Measurements from ENCODE around the gene BEST1. TPM values are rescaled to one million over a fixed set of nuclear protein-coding genes. Genes with fewer than 3 reads are reported as not detected.

Gene BEST1
- total RNA-seq, 1 experiment from 2014 or later, result 0.81 TPM

DNA sequence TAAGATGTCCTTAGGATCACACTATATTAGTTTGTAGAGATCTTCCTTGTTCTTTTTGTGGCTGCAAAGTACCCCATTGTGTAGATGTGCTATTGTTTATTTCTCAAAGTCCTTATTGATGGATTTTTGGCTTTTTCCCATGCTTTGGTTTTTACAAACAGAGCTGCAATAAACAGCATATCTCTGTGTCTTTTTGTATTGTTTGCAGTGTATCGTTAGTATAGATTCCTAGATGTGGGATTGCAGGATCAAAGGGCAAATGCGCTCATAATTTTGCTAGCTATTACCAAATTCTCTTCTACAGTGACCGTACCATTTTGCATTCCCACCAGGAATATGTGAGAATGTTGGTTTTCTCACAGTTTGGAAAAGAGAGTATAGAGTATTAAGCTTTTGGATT lies 44.8 kb downstream of the BEST1 start:
- H3K4me1 ChIP-seq (replicated peaks; ENCODE audit: insufficient read depth), result no peaks in the 10 kb centered on the region
- H3K9me3 ChIP-seq (ENCODE audit: insufficient read depth, low read depth), result peaks cover 16% of the 10 kb centered on the region
- H3F3A ChIP-seq (ENCODE audit: insufficient read depth, low read depth), result peaks cover 13% of the 10 kb centered on the region
- no peaks in the 10 kb centered on the region for H3K27me3 ChIP-seq (ENCODE audit: insufficient read depth, low read depth)
- H3K79me2 ChIP-seq (ENCODE audit: low read depth), result no peaks in the 10 kb centered on the region
- H3K9me2 ChIP-seq (ENCODE audit: insufficient read depth), result no peaks in the 10 kb centered on the region
- H3K27ac ChIP-seq, result no peak overlapping the region
- no peaks in the 10 kb centered on the region for H4K20me1 ChIP-seq (ENCODE audit: insufficient read depth)
- CTCF ChIA-PET, result no interaction called here
- no peak for DNase-seq
- TF ChIP-seq, protein P1, sequence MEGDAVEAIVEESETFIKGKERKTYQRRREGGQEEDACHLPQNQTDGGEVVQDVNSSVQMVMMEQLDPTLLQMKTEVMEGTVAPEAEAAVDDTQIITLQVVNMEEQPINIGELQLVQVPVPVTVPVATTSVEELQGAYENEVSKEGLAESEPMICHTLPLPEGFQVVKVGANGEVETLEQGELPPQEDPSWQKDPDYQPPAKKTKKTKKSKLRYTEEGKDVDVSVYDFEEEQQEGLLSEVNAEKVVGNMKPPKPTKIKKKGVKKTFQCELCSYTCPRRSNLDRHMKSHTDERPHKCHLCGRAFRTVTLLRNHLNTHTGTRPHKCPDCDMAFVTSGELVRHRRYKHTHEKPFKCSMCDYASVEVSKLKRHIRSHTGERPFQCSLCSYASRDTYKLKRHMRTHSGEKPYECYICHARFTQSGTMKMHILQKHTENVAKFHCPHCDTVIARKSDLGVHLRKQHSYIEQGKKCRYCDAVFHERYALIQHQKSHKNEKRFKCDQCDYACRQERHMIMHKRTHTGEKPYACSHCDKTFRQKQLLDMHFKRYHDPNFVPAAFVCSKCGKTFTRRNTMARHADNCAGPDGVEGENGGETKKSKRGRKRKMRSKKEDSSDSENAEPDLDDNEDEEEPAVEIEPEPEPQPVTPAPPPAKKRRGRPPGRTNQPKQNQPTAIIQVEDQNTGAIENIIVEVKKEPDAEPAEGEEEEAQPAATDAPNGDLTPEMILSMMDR (conservative IDR thresholded peaks at IDR 0.05), result no peak
- no peak for TF ChIP-seq EZH2 (IDR thresholded peaks at IDR 0.05; ENCODE audit: low read depth)
- POLR2A ChIA-PET (ENCODE audit: unreplicated experiment), result no interaction called here
- H2AFZ ChIP-seq, result no peak overlapping the region
- BruUV-seq (replicated peaks), result no TSS peak
- intact Hi-C loops (cut with micrococcal nuclease; ENCODE audit: unreplicated experiment), result no loop called here
- H3K4me2 ChIP-seq, result no peak overlapping the region
- H3K36me3 ChIP-seq (ENCODE audit: low read depth), result peaks cover 7% of the 10 kb centered on the region; the same call in 1 of the 2 replicates
- no peak overlapping the region for H3K4me3 ChIP-seq

DNA sequence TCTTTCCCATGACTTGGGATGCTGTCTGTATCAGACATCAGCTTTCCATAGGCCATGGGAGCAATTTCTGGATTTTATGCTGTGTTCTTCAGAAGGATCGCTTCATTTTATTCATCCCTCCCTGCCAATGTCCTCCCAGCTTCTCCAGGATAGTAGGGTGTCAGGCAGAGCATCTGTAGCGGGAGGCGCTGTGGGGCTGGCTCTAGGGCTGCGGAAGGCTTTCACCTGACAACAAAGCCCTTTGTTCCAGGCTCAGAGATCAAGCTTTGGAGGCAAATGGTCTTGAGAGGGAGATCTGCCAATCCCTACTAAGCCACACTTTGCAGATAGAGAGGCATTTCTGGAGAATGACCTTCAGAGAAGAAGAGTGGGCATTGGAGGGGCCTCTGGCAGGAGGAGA lies 46.8 kb downstream of the BEST1 start:
- no peaks in the 10 kb centered on the region for H3K27me3 ChIP-seq (ENCODE audit: insufficient read depth, low read depth)
- no peaks in the 10 kb centered on the region for H3K4me1 ChIP-seq (replicated peaks; ENCODE audit: insufficient read depth)
- ChIA-PET POLR2A (ENCODE audit: unreplicated experiment) (interaction anchor here (0.7 kb wide), 1 partner anchor 15 kb away, joined by 7 read pairs; no protein-coding TSS in a partner anchor), CTCF (no interaction called here)
- intact Hi-C loops (cut with micrococcal nuclease; ENCODE audit: unreplicated experiment), result no loop called here
- BruUV-seq (replicated peaks), result no TSS peak
- no peaks in the 10 kb centered on the region for H3K9me2 ChIP-seq (ENCODE audit: insufficient read depth)
- DNase-seq, result no peak
- H4K20me1 ChIP-seq (ENCODE audit: insufficient read depth), result no peaks in the 10 kb centered on the region
- no peaks in the 10 kb centered on the region for H3K79me2 ChIP-seq (ENCODE audit: low read depth)
- no peak overlapping the region for H2AFZ ChIP-seq
- H3K9me3 ChIP-seq (ENCODE audit: insufficient read depth, low read depth), result peaks cover 12% of the 10 kb centered on the region
- no peak overlapping the region for H3K4me3 ChIP-seq
- no peak overlapping the region for H3K4me2 ChIP-seq
- H3F3A ChIP-seq (ENCODE audit: insufficient read depth, low read depth), result peaks cover 13% of the 10 kb centered on the region
- no peak overlapping the region for H3K27ac ChIP-seq
- H3K36me3 ChIP-seq (ENCODE audit: low read depth), result peaks cover 7% of the 10 kb centered on the region; the same call in 1 of the 2 replicates
- TF ChIP-seq, protein P1 (conservative IDR thresholded peaks at IDR 0.05), result no peak
- no peak for TF ChIP-seq EZH2 (IDR thresholded peaks at IDR 0.05; ENCODE audit: low read depth)

DNA sequence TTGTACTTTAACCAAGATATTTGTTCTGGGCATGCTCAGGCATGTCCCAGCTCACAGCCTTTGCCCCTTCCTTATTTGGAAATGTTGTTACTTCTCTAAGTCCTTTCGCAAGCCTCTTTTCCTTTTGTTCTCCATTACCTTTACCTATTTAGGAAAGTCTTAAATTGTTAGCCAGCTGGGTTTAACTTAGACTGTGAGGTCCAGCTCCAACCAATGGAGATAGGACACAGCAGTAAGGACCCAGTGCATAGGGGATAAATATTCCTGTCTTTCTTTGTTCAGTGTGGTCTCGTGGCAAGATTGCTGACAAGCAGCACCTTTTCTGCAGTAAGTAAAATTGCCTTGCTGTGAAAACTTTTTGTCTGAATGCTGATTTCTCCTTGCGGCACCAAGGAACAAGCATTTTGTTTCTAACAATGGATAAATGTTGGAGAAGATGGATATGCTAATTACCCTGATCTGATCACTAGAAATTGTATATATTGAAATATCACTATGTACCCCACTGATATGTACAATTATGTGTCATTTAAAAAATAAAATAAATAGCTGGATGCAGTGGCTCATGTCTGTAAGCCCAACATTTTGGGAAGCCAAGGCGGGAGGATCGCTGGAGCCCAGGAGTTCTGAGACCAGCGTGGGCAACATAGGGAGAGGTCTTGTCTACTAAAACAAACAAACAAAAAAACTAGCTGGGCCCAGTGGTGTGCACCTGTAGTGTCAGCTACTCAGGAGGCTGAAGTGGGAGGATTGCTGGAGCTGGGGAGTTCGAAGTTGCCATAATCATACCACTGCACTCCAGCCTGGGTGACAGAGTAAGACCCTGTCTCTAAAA lies 49.2 kb downstream of the BEST1 start:
- Histone ChIP-seq H3K27me3 (ENCODE audit: insufficient read depth, low read depth) (no peaks in the 10 kb centered on the region), H3K9me2 (ENCODE audit: insufficient read depth) (no peaks in the 10 kb centered on the region), H3K4me3 (no peak overlapping the region), H3K4me1 (replicated peaks; ENCODE audit: insufficient read depth) (no peaks in the 10 kb centered on the region), H3F3A (ENCODE audit: insufficient read depth, low read depth) (no peaks in the 10 kb centered on the region), H3K4me2 (no peak overlapping the region), H3K79me2 (ENCODE audit: low read depth) (no peaks in the 10 kb centered on the region), H3K27ac (no peak overlapping the region), H4K20me1 (ENCODE audit: insufficient read depth) (no peaks in the 10 kb centered on the region), H3K9me3 (ENCODE audit: insufficient read depth, low read depth) (peaks cover 12% of the 10 kb centered on the region), H3K36me3 (ENCODE audit: low read depth) (peaks cover 7% of the 10 kb centered on the region; the same call in 1 of the 2 replicates), H2AFZ (no peak overlapping the region)
- BruUV-seq (replicated peaks), result no TSS peak
- TF ChIP-seq, protein P1 (conservative IDR thresholded peaks at IDR 0.05), result no peak
- no peak for TF ChIP-seq EZH2 (IDR thresholded peaks at IDR 0.05; ENCODE audit: low read depth)
- intact Hi-C loops (cut with micrococcal nuclease; ENCODE audit: unreplicated experiment), result no loop called here
- POLR2A ChIA-PET (ENCODE audit: unreplicated experiment), result no interaction called here
- CTCF ChIA-PET, result interaction anchor here (0.7 kb wide), 1 partner anchor 255 kb away, joined by 3 read pairs; no protein-coding TSS in a partner anchor
- no peak for DNase-seq

Measured in PC-9 (cell line).